HG03097 (cell line): Measurements from ENCODE around the gene GGA2.

Experiments
- ATAC-seq: cut with Tn5 transposase; IDR thresholded peaks from one replicate; pipeline ENCODE4 v1.9.1; 2021; ENCODE audit not compliant: unreplicated experiment, low FRiP score

GGA2 gene

GRCh38 chr16:23424292-23424958 is 85.9 kb downstream of the GGA2 start:
- ATAC-seq, result no peak

- no peak for ATAC-seq
These were observed 86.7 kb downstream of the GGA2 start for GRCh38 chr16:23423496-23424049.

- ATAC-seq, result no peak
These were observed 90.3 kb downstream of the GGA2 start for GRCh38 chr16:23420011-23420410.

GRCh38 chr16:23416816-23417215 is 93.5 kb downstream of the GGA2 start:
- no peak for ATAC-seq

DNA sequence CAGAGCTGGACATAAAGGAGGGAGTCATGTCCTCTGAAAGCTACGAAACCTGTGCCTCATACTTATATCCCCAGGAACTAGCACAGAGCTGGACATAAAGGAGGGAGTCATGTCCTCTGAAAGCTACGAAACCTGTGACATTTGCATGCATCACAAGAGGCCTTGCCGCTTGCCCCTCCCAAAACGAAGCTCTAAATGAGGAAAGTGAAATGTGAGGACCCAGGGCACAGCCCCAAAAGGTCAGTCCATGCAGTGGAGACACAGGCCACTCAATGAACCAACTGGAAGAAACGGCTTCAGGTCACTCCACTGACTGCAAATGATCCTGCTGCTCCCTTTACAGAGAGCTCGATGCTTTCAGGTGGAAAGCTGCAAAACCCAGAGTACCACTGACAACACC is 95.6 kb downstream of the GGA2 start:
- ATAC-seq, result no peak
